GM23248 (cell line): Measurements from ENCODE around the gene ACOT11. TPM values are rescaled to one million over a fixed set of nuclear protein-coding genes. Genes with fewer than 3 reads are reported as not detected.

Source experiments
- DNase-seq: peaks from one replicate; pipeline ENCODE4 v3.0.0-alpha.2; 2015
- H2AFZ ChIP-seq: fragments of 200-600 bp; sonication (generic); 2 replicates; pipeline ENCODE4 v1.6.1; 2016; ENCODE audit warnings: antibody characterized with exemption
- H3F3A ChIP-seq: fragments of 200-600 bp; sonication (generic); 2 replicates; pipeline ENCODE4 v1.6.1; 2016; ENCODE audit warnings: mild to moderate bottlenecking, antibody characterized with exemption, mixed run types; ENCODE audit not compliant: insufficient read depth
- H3K27ac ChIP-seq: fragments of 200-600 bp; sonication (generic); 2 replicates; pipeline ENCODE4 v1.5.1; 2016; ENCODE audit warnings: mild to moderate bottlenecking
- H3K27me3 ChIP-seq: fragments of 200-600 bp; sonication (generic); replicated peaks from 2 replicates; pipeline ENCODE4 v1.6.1; 2016; ENCODE audit warnings: mild to moderate bottlenecking; ENCODE audit not compliant: insufficient read depth
- H3K36me3 ChIP-seq: fragments of 200-600 bp; sonication (generic); 2 replicates; pipeline ENCODE4 v1.6.1; 2016; ENCODE audit warnings: low read depth, mild to moderate bottlenecking
- H3K4me1 ChIP-seq: fragments of 200-600 bp; sonication (generic); 2 replicates; pipeline ENCODE4 v1.6.1; 2016; ENCODE audit warnings: mild to moderate bottlenecking; ENCODE audit not compliant: insufficient read depth
- H3K4me2 ChIP-seq: fragments of 200-600 bp; sonication (generic); one replicate; pipeline ENCODE4 v1.6.1; 2016; ENCODE audit warnings: mild to moderate bottlenecking; ENCODE audit not compliant: unreplicated experiment
- H3K4me3 ChIP-seq: fragments of 200-600 bp; sonication (generic); 2 replicates; pipeline ENCODE4 v1.5.1; 2016; ENCODE audit warnings: mild to moderate bottlenecking
- H3K79me2 ChIP-seq: fragments of 200-600 bp; sonication (generic); 2 replicates; pipeline ENCODE4 v1.6.1; 2016; ENCODE audit warnings: mild to moderate bottlenecking; ENCODE audit not compliant: insufficient read depth
- H3K9ac ChIP-seq: fragments of 200-600 bp; sonication (generic); 2 replicates; pipeline ENCODE4 v1.6.1; 2016; ENCODE audit warnings: mild to moderate bottlenecking
- H3K9me2 ChIP-seq: fragments of 200-600 bp; sonication (generic); 2 replicates; pipeline ENCODE4 v1.6.1; 2016; ENCODE audit warnings: mixed run types, mild to moderate bottlenecking, moderate library complexity; ENCODE audit not compliant: insufficient read depth
- H3K9me3 ChIP-seq: fragments of 200-600 bp; sonication (generic); one replicate; pipeline ENCODE4 v1.6.1; 2017; ENCODE audit warnings: low read depth
- H4K20me1 ChIP-seq: fragments of 200-600 bp; sonication (generic); 2 replicates; pipeline ENCODE4 v1.6.0; 2016; ENCODE audit not compliant: insufficient read depth
- EZH2 ChIP-seq: fragments of 200-600 bp; sonication (generic); IDR thresholded peaks from 2 replicates; pipeline ENCODE4 v1.6.1; 2018; ENCODE audit warnings: antibody characterized with exemption, mild to moderate bottlenecking; ENCODE audit not compliant: insufficient read depth, poor library complexity, severe bottlenecking
- EZH2phosphoT487 ChIP-seq: fragments of 200-600 bp; sonication (generic); IDR thresholded peaks from 2 replicates; pipeline ENCODE4 v1.6.1; 2018; ENCODE audit warnings: antibody characterized with exemption, moderate library complexity, mild to moderate bottlenecking, low read depth; ENCODE audit not compliant: insufficient read depth
- WGBS, 2 experiments: methylation state at CpG; one replicate each; pipeline ENCODE4 v1.1.6; 2015 to 2017; ENCODE audit warnings: low lambda C conversion rate in 2 of 2, low coverage in 1 of 2; ENCODE audit errors: missing lambda C conversion rate in 2 of 2; 5-methylcytosine and 5-hydroxymethylcytosine counted together
- in situ Hi-C: fragments of 300-500 bp; cut with MboI; formaldehyde crosslinking; loops from 2 replicates; pipeline ENCODE4 v1.15.0; 2020
- polyA plus RNA-seq: library from polyadenylated mRNA; unstranded; fragments of >200 nt; fragmentation: Nextera tagmentation; extraction: Ambion mirVana; gene quantifications from 2 replicates; pipeline ENCODE4 v1.2.1, GENCODE V29; 2016
- total RNA-seq: library from RNA; depleted of rRNA; stranded (reverse); fragments of >200 nt; shearing (Covaris generic); gene quantifications from 2 replicates; pipeline ENCODE4 v1.2.3, GENCODE V29; 2014

ACOT11 gene
- total and polyA plus RNA-seq, 2 experiments from 2014 or later: 3.4 to 3.6 TPM

DNA sequence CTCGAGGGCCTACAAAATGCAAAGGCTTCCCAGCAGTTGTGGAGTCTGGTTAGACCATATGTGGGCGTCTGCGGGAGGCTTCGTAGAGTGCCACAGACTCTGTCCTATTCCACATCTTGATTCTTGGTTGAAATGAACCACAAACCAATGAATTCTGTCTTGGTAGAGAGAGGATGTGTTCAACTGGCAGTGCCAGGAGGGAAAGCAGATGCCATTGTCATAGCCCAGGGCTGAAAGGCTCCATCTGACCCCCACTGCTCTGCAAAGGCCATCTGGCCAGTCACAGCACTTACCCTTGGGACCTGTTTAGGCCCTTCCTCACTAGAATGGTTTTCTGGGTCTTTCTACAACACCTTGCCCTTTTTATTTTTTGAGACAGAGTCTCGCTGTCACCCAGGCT, 22.1 kb downstream of the ACOT11 start:
- Histone ChIP-seq H3K79me2 (no peaks in the 10 kb centered on the region), H3K9me2 (no peaks in the 10 kb centered on the region), H4K20me1 (no peaks in the 10 kb centered on the region), H3K4me2 (no peak overlapping the region), H3K9me3 (no peaks in the 10 kb centered on the region), H3K4me1 (peaks cover 9% of the 10 kb centered on the region), H3K36me3 (no peaks in the 10 kb centered on the region), H3K4me3 (no peak overlapping the region), H3K27ac (no peak overlapping the region), H3F3A (no peaks in the 10 kb centered on the region), H3K27me3 (no peaks in the 10 kb centered on the region), H3K9ac (no peak overlapping the region), H2AFZ (no peak overlapping the region)
- 97% methylated on average over 5 of the region's 5 CpGs for WGBS, 2 experiments
- in situ Hi-C loops: no loop called here
- no peak for TF ChIP-seq EZH2phosphoT487
- no peak for TF ChIP-seq EZH2
- no peak for DNase-seq

GRCh38 chr1:54571326-54571725, 23.3 kb downstream of the ACOT11 start:
- Histone ChIP-seq H3F3A (no peaks in the 10 kb centered on the region), H3K9me3 (no peaks in the 10 kb centered on the region), H4K20me1 (no peaks in the 10 kb centered on the region), H3K36me3 (no peaks in the 10 kb centered on the region), H3K27me3 (no peaks in the 10 kb centered on the region), H3K9me2 (no peaks in the 10 kb centered on the region), H3K4me3 (no peak overlapping the region), H3K27ac (no peak overlapping the region), H3K79me2 (no peaks in the 10 kb centered on the region), H3K4me1 (peaks cover 9% of the 10 kb centered on the region), H3K4me2 (no peak overlapping the region), H2AFZ (no peak overlapping the region), H3K9ac (no peak overlapping the region)
- TF ChIP-seq EZH2 (no peak), EZH2phosphoT487 (no peak)
- DNase-seq: no peak
- 96 to 98% methylated on average over 3 of the region's 3 CpGs for WGBS, 2 experiments
- in situ Hi-C loops: no loop called here

DNA sequence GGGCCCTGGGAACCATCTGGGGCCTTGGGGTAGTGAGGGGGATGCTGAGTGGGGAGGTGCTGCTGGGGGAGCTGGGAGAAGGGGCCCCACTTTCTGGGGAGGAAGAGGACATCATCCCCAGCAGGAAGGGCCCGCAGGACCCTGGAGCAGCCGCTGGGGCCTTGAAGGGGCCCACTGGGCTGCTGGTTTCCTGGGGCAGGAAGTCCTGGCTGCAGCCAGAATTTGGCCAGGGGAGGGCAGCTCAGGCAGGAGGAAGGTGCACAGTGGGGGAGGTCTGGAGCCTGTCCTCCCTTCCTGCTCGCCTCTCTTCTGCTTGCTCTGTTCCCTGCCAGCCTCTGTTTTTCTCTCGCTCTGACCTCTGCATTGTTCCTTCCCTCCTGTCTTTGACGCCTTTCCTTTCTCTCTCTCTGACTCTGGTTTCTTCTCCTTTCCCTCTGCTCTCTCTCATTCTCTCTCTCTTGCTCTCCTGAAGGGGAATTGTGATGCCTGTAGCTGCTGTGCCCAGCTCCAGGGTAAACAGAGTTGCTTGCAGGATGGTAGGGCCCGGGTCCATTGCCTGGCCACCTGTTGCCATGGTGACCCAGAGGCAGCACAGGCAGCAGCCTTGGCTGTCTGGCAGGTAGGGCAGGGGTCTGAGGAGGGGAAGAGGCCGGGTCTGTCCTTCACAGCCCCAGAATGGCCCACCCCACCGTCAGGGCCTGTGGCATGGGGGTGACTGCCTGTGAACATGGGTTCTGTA, 23.9 kb downstream of the ACOT11 start:
- Histone ChIP-seq H3K9me2 (no peaks in the 10 kb centered on the region), H3K79me2 (no peaks in the 10 kb centered on the region), H2AFZ (no peak overlapping the region), H3K27ac (no peak overlapping the region), H3K36me3 (no peaks in the 10 kb centered on the region), H3F3A (no peaks in the 10 kb centered on the region), H3K4me1 (peaks cover 9% of the 10 kb centered on the region), H3K4me2 (no peak overlapping the region), H3K9me3 (no peaks in the 10 kb centered on the region), H4K20me1 (no peaks in the 10 kb centered on the region), H3K4me3 (no peak overlapping the region), H3K9ac (no peak overlapping the region), H3K27me3 (no peaks in the 10 kb centered on the region)
- TF ChIP-seq EZH2phosphoT487 (no peak), EZH2 (no peak)
- 51 to 70% methylated on average over 6 to 8 of the region's 8 CpGs for WGBS, 2 experiments
- in situ Hi-C loops: no loop called here
- no peak for DNase-seq

DNA sequence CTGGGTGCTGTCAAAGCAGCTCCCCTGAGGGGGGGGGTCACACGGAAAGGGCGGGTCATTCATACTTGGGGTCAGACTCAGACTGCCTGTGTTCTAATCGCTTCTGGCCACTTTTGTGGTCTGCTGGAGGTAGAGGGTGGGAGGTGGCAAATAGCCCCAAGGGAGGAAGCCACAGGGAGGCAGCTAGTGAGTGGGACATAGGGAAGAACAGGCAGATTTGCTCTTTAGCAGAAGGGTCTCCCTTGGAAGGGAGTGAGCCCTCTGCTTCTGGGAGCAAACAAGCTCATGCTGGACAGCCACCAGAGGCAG, 24.5 kb downstream of the ACOT11 start:
- Histone ChIP-seq H3K9me3 (no peaks in the 10 kb centered on the region), H3F3A (no peaks in the 10 kb centered on the region), H3K36me3 (no peaks in the 10 kb centered on the region), H3K27ac (no peak overlapping the region), H3K79me2 (no peaks in the 10 kb centered on the region), H3K4me2 (no peak overlapping the region), H4K20me1 (no peaks in the 10 kb centered on the region), H3K4me1 (peaks cover 9% of the 10 kb centered on the region), H3K9me2 (no peaks in the 10 kb centered on the region), H3K9ac (no peak overlapping the region), H3K4me3 (no peak overlapping the region), H2AFZ (no peak overlapping the region), H3K27me3 (no peaks in the 10 kb centered on the region)
- in situ Hi-C loops: no loop called here
- DNase-seq: no peak
- TF ChIP-seq EZH2: no peak
- no peak for TF ChIP-seq EZH2phosphoT487
- WGBS, 2 experiments: 72 to 78% methylated on average over 2 to 3 of the region's 3 CpGs
